ENCODE measurements around the gene CISD2. TPM values are rescaled to one million over a fixed set of nuclear protein-coding genes. Genes with fewer than 3 reads are reported as not detected.

CISD2 gene
- total and polyA plus RNA-seq, 2 experiments from 2014 or later, result 34.1 to 102 TPM

DNA sequence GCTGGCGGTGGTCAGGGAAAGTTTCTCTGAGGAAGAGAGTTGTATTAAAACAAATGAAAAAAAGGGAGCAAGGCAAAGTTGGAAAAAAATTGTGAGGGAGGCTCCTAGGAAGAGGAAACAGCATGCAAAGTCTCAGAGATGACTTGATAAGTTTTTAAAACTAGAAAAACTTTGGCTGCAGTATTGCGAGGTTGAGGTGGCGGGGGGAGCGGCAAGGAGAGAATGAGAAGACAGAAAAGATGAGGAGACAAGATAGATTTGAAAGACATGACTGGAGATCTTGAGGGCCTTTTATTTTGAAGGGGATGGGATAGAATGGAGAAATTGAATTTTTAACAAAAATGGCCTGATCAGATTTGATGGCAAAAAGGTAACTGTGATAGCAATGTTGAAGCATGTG, 36.7 kb upstream of the CISD2 start (continued):
- TF ChIP-seq, protein P1, sequence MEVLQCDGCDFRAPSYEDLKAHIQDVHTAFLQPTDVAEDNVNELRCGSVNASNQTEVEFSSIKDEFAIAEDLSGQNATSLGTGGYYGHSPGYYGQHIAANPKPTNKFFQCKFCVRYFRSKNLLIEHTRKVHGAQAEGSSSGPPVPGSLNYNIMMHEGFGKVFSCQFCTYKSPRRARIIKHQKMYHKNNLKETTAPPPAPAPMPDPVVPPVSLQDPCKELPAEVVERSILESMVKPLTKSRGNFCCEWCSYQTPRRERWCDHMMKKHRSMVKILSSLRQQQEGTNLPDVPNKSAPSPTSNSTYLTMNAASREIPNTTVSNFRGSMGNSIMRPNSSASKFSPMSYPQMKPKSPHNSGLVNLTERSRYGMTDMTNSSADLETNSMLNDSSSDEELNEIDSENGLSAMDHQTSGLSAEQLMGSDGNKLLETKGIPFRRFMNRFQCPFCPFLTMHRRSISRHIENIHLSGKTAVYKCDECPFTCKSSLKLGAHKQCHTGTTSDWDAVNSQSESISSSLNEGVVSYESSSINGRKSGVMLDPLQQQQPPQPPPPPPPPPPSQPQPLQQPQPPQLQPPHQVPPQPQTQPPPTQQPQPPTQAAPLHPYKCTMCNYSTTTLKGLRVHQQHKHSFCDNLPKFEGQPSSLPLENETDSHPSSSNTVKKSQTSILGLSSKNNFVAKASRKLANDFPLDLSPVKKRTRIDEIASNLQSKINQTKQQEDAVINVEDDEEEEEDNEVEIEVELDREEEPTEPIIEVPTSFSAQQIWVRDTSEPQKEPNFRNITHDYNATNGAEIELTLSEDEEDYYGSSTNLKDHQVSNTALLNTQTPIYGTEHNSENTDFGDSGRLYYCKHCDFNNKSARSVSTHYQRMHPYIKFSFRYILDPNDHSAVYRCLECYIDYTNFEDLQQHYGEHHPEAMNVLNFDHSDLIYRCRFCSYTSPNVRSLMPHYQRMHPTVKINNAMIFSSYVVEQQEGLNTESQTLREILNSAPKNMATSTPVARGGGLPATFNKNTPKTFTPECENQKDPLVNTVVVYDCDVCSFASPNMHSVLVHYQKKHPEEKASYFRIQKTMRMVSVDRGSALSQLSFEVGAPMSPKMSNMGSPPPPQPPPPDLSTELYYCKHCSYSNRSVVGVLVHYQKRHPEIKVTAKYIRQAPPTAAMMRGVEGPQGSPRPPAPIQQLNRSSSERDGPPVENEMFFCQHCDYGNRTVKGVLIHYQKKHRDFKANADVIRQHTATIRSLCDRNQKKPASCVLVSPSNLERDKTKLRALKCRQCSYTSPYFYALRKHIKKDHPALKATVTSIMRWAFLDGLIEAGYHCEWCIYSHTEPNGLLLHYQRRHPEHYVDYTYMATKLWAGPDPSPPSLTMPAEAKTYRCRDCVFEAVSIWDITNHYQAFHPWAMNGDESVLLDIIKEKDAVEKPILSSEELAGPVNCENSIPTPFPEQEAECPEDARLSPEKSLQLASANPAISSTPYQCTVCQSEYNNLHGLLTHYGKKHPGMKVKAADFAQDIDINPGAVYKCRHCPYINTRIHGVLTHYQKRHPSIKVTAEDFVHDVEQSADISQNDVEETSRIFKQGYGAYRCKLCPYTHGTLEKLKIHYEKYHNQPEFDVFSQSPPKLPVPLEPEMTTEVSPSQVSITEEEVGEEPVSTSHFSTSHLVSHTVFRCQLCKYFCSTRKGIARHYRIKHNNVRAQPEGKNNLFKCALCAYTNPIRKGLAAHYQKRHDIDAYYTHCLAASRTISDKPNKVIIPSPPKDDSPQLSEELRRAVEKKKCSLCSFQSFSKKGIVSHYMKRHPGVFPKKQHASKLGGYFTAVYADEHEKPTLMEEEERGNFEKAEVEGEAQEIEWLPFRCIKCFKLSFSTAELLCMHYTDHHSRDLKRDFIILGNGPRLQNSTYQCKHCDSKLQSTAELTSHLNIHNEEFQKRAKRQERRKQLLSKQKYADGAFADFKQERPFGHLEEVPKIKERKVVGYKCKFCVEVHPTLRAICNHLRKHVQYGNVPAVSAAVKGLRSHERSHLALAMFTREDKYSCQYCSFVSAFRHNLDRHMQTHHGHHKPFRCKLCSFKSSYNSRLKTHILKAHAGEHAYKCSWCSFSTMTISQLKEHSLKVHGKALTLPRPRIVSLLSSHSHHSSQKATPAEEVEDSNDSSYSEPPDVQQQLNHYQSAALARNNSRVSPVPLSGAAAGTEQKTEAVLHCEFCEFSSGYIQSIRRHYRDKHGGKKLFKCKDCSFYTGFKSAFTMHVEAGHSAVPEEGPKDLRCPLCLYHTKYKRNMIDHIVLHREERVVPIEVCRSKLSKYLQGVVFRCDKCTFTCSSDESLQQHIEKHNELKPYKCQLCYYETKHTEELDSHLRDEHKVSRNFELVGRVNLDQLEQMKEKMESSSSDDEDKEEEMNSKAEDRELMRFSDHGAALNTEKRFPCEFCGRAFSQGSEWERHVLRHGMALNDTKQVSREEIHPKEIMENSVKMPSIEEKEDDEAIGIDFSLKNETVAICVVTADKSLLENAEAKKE (CRISPR knock-in tag; IDR thresholded peaks at IDR 0.05), result no peak
- TF ChIP-seq STAT1 (IDR thresholded peaks at IDR 0.05; ENCODE audit: unreplicated experiment), result no peak
- TF ChIP-seq POLR2AphosphoS5 (IDR thresholded peaks at IDR 0.05; ENCODE audit: low read depth), result no peak
- TF ChIP-seq ZNF114 (CRISPR knock-in tag; IDR thresholded peaks at IDR 0.05), result no peak
- no peak for TF ChIP-seq JUNB (IDR thresholded peaks at IDR 0.05; ENCODE audit: unreplicated experiment)
- TF ChIP-seq, protein P2, sequence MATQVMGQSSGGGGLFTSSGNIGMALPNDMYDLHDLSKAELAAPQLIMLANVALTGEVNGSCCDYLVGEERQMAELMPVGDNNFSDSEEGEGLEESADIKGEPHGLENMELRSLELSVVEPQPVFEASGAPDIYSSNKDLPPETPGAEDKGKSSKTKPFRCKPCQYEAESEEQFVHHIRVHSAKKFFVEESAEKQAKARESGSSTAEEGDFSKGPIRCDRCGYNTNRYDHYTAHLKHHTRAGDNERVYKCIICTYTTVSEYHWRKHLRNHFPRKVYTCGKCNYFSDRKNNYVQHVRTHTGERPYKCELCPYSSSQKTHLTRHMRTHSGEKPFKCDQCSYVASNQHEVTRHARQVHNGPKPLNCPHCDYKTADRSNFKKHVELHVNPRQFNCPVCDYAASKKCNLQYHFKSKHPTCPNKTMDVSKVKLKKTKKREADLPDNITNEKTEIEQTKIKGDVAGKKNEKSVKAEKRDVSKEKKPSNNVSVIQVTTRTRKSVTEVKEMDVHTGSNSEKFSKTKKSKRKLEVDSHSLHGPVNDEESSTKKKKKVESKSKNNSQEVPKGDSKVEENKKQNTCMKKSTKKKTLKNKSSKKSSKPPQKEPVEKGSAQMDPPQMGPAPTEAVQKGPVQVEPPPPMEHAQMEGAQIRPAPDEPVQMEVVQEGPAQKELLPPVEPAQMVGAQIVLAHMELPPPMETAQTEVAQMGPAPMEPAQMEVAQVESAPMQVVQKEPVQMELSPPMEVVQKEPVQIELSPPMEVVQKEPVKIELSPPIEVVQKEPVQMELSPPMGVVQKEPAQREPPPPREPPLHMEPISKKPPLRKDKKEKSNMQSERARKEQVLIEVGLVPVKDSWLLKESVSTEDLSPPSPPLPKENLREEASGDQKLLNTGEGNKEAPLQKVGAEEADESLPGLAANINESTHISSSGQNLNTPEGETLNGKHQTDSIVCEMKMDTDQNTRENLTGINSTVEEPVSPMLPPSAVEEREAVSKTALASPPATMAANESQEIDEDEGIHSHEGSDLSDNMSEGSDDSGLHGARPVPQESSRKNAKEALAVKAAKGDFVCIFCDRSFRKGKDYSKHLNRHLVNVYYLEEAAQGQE (IDR thresholded peaks at IDR 0.05; ENCODE audit: unreplicated experiment), result no peak
- TF ChIP-seq EZH2 (IDR thresholded peaks at IDR 0.05; ENCODE audit: low read depth, unreplicated experiment), result no peak
- no peak for TF ChIP-seq CREB1 (CRISPR knock-in tag; IDR thresholded peaks at IDR 0.05; ENCODE audit: low read depth)
- TF ChIP-seq, protein P3, sequence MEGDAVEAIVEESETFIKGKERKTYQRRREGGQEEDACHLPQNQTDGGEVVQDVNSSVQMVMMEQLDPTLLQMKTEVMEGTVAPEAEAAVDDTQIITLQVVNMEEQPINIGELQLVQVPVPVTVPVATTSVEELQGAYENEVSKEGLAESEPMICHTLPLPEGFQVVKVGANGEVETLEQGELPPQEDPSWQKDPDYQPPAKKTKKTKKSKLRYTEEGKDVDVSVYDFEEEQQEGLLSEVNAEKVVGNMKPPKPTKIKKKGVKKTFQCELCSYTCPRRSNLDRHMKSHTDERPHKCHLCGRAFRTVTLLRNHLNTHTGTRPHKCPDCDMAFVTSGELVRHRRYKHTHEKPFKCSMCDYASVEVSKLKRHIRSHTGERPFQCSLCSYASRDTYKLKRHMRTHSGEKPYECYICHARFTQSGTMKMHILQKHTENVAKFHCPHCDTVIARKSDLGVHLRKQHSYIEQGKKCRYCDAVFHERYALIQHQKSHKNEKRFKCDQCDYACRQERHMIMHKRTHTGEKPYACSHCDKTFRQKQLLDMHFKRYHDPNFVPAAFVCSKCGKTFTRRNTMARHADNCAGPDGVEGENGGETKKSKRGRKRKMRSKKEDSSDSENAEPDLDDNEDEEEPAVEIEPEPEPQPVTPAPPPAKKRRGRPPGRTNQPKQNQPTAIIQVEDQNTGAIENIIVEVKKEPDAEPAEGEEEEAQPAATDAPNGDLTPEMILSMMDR (conservative IDR thresholded peaks at IDR 0.05; ENCODE audit: low read depth in 2 of 2), result no peak
